ENCODE measurements around the gene SLC22A23. TPM values are rescaled to one million over a fixed set of nuclear protein-coding genes. Genes with fewer than 3 reads are reported as not detected.
A peak's percentile ranks its signal among the peaks of the same experiment; 100 is the strongest.
"Not testable (repeated sequence)": the region's sequence is repeated elsewhere in the genome, so short reads cannot be mapped to it uniquely, and the experiment has no call there.

The SLC22A23 gene
- total and polyA plus RNA-seq, 2 experiments from 2014 or later, result 2.4 to 7.3 TPM

GRCh38 chr6:3379482-3380060 lies 77.3 kb downstream of the SLC22A23 start:
- 92 to 93% methylated on average over 10 of the region's 10 CpGs for WGBS, 2 experiments (ENCODE audit: low coverage in 1 of 2, low lambda C conversion rate in 2 of 2, missing lambda C conversion rate in 2 of 2)
- Histone ChIP-seq H3K9me3 (ENCODE audit: low read depth) (no peaks in the 10 kb centered on the region), H3K9ac (no peak overlapping the region), H3K9me2 (ENCODE audit: insufficient read depth) (no peaks in the 10 kb centered on the region), H3F3A (ENCODE audit: insufficient read depth) (no peaks in the 10 kb centered on the region; the same call in 1 of the 2 replicates), H3K4me3 (no peak overlapping the region), H4K20me1 (ENCODE audit: insufficient read depth) (no peaks in the 10 kb centered on the region), H3K27ac (no peak overlapping the region), H3K79me2 (ENCODE audit: insufficient read depth) (peaks cover 11% of the 10 kb centered on the region), H3K4me1 (ENCODE audit: insufficient read depth) (peaks cover 7% of the 10 kb centered on the region; the same call in 1 of the 2 replicates), H2AFZ (no peak overlapping the region), H3K27me3 (replicated peaks; ENCODE audit: insufficient read depth) (no peaks in the 10 kb centered on the region), H3K4me2 (ENCODE audit: unreplicated experiment) (no peak overlapping the region), H3K36me3 (ENCODE audit: low read depth) (no peaks in the 10 kb centered on the region)
- TF ChIP-seq EZH2phosphoT487 (IDR thresholded peaks at IDR 0.05; ENCODE audit: insufficient read depth, low read depth), result no peak
- TF ChIP-seq EZH2 (IDR thresholded peaks at IDR 0.05; ENCODE audit: insufficient read depth, poor library complexity, severe bottlenecking), result no peak
- DNase-seq, result no peak
- in situ Hi-C loops (cut with MboI), result no loop called here

DNA sequence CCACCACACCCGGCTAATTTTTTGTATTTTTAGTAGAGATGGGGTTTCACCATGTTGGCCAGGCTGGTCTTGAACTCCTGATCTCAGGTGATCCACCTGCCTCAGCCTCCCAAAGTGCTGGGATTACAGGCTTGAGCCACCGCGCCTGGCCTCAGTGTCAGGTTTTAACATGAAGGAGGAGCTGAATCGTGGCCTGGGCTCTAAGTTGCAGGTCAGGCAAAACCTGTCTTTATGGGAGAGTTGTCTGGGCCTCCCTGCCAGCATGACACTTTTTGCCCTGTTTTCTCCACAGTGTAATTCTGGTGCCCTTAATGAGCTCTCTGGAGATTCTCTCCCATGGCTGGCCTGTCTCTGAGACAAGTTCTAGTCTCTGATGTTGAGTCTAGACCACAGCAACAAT lies 78.0 kb downstream of the SLC22A23 start:
- H3K27me3 ChIP-seq (replicated peaks; ENCODE audit: insufficient read depth); H3K79me2 ChIP-seq (ENCODE audit: insufficient read depth); H3F3A ChIP-seq (ENCODE audit: insufficient read depth); H2AFZ ChIP-seq; H3K9ac ChIP-seq; H4K20me1 ChIP-seq (ENCODE audit: insufficient read depth); DNase-seq; H3K4me2 ChIP-seq (ENCODE audit: unreplicated experiment); H3K9me3 ChIP-seq (ENCODE audit: low read depth); H3K4me1 ChIP-seq (ENCODE audit: insufficient read depth); H3K27ac ChIP-seq; H3K9me2 ChIP-seq (ENCODE audit: insufficient read depth); H3K36me3 ChIP-seq (ENCODE audit: low read depth); in situ Hi-C loops (cut with MboI); H3K4me3 ChIP-seq: not testable (repeated sequence)
- 96% methylated on average over 3 to 4 of the region's 4 CpGs for WGBS, 2 experiments (ENCODE audit: low coverage in 1 of 2, low lambda C conversion rate in 2 of 2, missing lambda C conversion rate in 2 of 2)

DNA sequence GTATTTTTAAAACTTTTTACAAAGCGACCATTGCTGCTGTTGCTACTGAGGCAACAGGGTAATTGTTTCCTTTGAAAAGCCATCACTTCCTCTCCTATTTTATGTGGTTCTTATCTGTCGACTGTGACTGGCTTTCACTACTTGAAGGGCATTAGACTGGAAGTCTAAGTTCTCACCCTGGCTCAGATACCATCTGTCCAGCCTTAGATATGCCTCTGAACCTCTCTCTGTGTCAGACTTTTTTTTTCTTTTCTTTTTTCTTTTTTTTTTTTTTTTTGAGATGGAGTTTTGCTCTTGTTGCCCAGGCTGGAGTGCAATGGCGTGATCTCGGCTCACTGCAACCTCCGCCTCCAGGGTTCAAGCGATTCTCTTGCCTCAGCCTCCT lies 78.5 kb downstream of the SLC22A23 start:
- DNase-seq; H3K36me3 ChIP-seq (ENCODE audit: low read depth); H3K4me2 ChIP-seq (ENCODE audit: unreplicated experiment); H3K9ac ChIP-seq; H3K4me1 ChIP-seq (ENCODE audit: insufficient read depth); H3K79me2 ChIP-seq (ENCODE audit: insufficient read depth); H3F3A ChIP-seq (ENCODE audit: insufficient read depth); H3K9me2 ChIP-seq (ENCODE audit: insufficient read depth); H3K4me3 ChIP-seq; H2AFZ ChIP-seq; in situ Hi-C loops (cut with MboI); H3K27ac ChIP-seq; H3K9me3 ChIP-seq (ENCODE audit: low read depth); H4K20me1 ChIP-seq (ENCODE audit: insufficient read depth); H3K27me3 ChIP-seq (replicated peaks; ENCODE audit: insufficient read depth): not testable (repeated sequence)
- 85 to 91% methylated on average over 3 to 6 of the region's 6 CpGs for WGBS, 2 experiments (ENCODE audit: low coverage in 1 of 2, low lambda C conversion rate in 2 of 2, missing lambda C conversion rate in 2 of 2)

- in situ Hi-C loops (cut with MboI), result no loop called here
- Histone ChIP-seq H3K4me2 (ENCODE audit: unreplicated experiment) (no peak overlapping the region), H3F3A (ENCODE audit: insufficient read depth) (no peaks in the 10 kb centered on the region; the same call in 1 of the 2 replicates), H3K79me2 (ENCODE audit: insufficient read depth) (peaks cover 3% of the 10 kb centered on the region), H3K27me3 (replicated peaks; ENCODE audit: insufficient read depth) (no peaks in the 10 kb centered on the region), H3K9ac (no peak overlapping the region), H3K4me3 (no peak overlapping the region), H3K4me1 (ENCODE audit: insufficient read depth) (peaks cover 7% of the 10 kb centered on the region; the same call in 1 of the 2 replicates), H3K9me2 (ENCODE audit: insufficient read depth) (no peaks in the 10 kb centered on the region), H4K20me1 (ENCODE audit: insufficient read depth) (no peaks in the 10 kb centered on the region), H3K9me3 (ENCODE audit: low read depth) (no peaks in the 10 kb centered on the region), H3K36me3 (ENCODE audit: low read depth) (no peaks in the 10 kb centered on the region), H2AFZ (no peak overlapping the region), H3K27ac (no peak overlapping the region)
- no peak for TF ChIP-seq EZH2phosphoT487 (IDR thresholded peaks at IDR 0.05; ENCODE audit: insufficient read depth, low read depth)
- TF ChIP-seq EZH2 (IDR thresholded peaks at IDR 0.05; ENCODE audit: insufficient read depth, poor library complexity, severe bottlenecking), result no peak
- DNase-seq, result peak; percentile 30
- WGBS, 2 experiments (ENCODE audit: low coverage in 1 of 2, low lambda C conversion rate in 2 of 2, missing lambda C conversion rate in 2 of 2), result 89 to 93% methylated on average over 17 of the region's 17 CpGs
Observed at GRCh38 chr6:3377536-3378397, 79.1 kb downstream of the SLC22A23 start.
